ENCODE results near the gene ANAPC4.
"Not testable (repeated sequence)": the region's sequence is repeated elsewhere in the genome, so short reads cannot be mapped to it uniquely, and the experiment has no call there.

The ANAPC4 gene

GRCh38 chr4:25376754-25377571 is at the start of gene ANAPC4:
Gene ANAPC4 (plus strand): TSS chr4:25377263. CDS start chr4:25377428, 165 bp downstream.
- DNase-seq: peak; percentile 98

GRCh38 chr4:25328463-25328862 is 48.6 kb upstream of the ANAPC4 start:
- not testable (repeated sequence) for DNase-seq

- no peak for DNase-seq
These were observed 46.7 kb upstream of the ANAPC4 start for GRCh38 chr4:25330335-25330734.

- no peak for DNase-seq
These were observed 45.9 kb upstream of the ANAPC4 start for GRCh38 chr4:25330905-25331808.

DNA sequence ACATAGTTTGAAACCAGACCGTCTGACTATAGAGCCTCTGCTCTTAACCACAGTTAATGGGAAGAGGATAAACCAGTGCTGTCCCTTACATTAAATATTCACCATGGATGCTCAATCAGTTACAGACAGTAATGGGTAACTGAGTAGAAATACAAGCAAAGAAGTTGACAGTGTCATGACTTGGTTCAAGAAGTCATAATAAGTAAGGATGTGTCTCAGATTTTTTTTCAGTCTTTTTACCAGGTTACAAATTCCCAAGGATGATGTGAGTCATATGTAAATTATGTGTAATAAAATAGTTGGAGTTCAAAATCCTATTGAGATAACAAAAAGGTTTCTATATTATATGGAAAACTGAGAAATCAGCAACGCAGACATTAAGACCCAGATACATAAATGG is 33.4 kb upstream of the ANAPC4 start:
- DNase-seq: no peak

- DNase-seq: no peak
These were observed 31.3 kb upstream of the ANAPC4 start for GRCh38 chr4:25345744-25346143.

GRCh38 chr4:25346913-25347312 is 30.1 kb upstream of the ANAPC4 start:
- DNase-seq: no peak

- no peak for DNase-seq
These were observed 29.6 kb upstream of the ANAPC4 start for GRCh38 chr4:25347473-25347872.

DNA sequence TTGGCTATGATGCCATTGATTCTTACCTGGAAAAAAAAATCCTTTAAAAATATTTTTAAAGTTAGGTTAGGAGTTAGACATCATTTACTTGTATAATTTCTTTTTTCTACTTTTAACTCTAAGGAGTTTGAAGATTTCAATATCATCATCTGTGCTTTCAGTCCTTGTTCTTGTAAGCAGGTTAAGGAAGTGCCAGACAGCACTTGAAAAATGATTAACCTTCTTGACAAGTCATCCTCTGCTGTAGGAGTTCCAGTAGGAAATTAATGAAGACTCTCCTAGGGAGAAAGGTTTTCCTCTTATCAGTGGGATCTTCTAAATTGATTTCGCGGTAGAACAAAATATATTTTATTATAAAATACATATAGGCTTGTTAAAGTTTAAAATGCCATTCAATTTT is 29.1 kb upstream of the ANAPC4 start:
- no peak for DNase-seq

DNA sequence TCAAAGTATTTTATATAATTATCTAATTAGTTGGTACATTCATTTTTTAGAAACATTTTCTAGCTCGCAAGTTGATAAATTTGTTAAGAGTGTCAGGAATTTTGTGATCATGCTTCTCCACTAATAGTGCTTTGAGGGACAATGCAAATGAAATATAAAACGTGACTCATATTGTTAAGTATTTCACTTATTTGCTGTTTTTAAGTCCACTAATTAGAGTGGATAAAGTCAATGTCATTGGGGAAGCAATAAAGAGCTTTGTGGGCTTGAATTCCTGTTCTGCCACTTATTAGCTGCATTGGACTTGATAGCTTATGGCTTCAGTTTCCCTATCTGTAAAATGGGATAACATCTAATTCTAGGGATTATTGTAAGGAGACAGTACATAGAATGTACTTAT is 26.5 kb upstream of the ANAPC4 start:
- DNase-seq: no peak

GRCh38 chr4:25351777-25352416 is 25.2 kb upstream of the ANAPC4 start:
- DNase-seq: no peak

GRCh38 chr4:25356068-25356467 is 21.0 kb upstream of the ANAPC4 start:
- no peak for DNase-seq

- no peak for DNase-seq
These were observed 18.4 kb upstream of the ANAPC4 start for GRCh38 chr4:25358515-25359275.

GRCh38 chr4:25361253-25361652 is 15.8 kb upstream of the ANAPC4 start:
- DNase-seq: no peak

- no peak for DNase-seq
These were observed 9.9 kb upstream of the ANAPC4 start for GRCh38 chr4:25367004-25367621.

- no peak for DNase-seq
These were observed 9.2 kb upstream of the ANAPC4 start for GRCh38 chr4:25367877-25368276.

- DNase-seq: no peak
These were observed 8.7 kb upstream of the ANAPC4 start for GRCh38 chr4:25368315-25368714.

DNA sequence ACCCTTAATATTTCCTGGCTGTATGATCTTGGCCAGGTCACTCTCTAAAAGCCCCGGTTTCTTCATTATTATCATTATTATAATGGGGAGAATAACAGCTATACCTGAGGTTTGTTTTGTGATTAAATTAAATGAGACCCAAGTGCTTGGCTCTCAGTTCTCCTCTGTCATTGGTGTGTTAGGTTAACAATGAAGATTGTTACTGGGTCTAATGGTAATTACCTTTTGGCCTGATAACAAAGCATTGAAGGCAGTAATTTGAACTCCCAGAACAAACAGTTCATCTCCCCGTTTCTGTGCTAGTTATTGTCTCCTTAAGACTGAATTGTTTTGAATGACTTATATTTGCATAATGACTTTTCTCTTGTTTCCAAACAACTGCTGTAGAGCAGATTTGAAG is 6.8 kb upstream of the ANAPC4 start:
- no peak for DNase-seq

DNA sequence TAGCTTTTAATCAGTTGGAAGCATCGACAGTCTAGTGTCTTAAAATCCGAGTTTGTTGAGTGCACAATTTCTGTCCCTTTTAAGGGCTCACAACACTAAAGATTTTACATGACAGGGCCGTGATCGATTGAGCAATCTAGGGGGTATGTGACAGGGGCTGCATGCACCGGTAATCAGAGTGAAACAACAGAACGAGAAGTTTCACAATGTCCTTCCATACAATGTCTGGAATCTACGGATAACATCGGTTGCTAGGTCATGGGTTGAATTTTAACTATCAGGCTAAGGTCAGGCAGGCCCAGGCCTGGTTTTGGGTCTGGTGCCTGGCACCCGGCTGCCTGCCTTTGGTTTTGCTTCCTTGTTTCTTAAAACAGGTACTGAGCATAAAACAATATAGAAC is 4.5 kb upstream of the ANAPC4 start:
- not testable (repeated sequence) for DNase-seq

GRCh38 chr4:25377572-25378436 is 741 bp downstream of the ANAPC4 start:
- no peak for DNase-seq

DNA sequence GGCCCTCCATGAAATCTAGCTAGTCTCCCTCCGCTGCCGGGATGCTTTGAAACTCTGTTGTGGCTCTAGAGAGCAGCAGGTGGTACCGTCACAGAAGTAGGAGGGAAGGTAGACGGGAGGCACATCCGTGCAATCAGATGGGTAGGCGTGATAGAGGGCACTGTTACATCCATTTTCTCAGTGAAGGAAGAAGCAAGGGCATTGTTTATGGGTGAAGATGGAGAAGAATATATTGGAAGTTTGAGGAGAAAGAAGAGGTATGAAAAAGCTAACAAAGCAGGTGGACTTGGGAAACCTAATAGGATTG is 1.3 kb downstream of the ANAPC4 start:
- no peak for DNase-seq
